Astrocyte (in vitro differentiated cells and primary cell): Measurements from ENCODE around the gene TMEM151A.

Experiments
- EZH2 ChIP-seq: IDR thresholded peaks from 2 replicates; pipeline ENCODE4 v1.6.1; 2012; ENCODE audit warnings: mild to moderate bottlenecking, low read length, inconsistent platforms; ENCODE audit not compliant: insufficient read depth
- TF ChIP-seq, protein P1 (sequence below): IDR thresholded peaks from 2 replicates; pipeline ENCODE4 v1.5.1; 2011; ENCODE audit warnings: low read depth, mild to moderate bottlenecking, inconsistent platforms, low read length, moderate library complexity; ENCODE audit not compliant: insufficient read depth

- TF ChIP-seq, protein P1, sequence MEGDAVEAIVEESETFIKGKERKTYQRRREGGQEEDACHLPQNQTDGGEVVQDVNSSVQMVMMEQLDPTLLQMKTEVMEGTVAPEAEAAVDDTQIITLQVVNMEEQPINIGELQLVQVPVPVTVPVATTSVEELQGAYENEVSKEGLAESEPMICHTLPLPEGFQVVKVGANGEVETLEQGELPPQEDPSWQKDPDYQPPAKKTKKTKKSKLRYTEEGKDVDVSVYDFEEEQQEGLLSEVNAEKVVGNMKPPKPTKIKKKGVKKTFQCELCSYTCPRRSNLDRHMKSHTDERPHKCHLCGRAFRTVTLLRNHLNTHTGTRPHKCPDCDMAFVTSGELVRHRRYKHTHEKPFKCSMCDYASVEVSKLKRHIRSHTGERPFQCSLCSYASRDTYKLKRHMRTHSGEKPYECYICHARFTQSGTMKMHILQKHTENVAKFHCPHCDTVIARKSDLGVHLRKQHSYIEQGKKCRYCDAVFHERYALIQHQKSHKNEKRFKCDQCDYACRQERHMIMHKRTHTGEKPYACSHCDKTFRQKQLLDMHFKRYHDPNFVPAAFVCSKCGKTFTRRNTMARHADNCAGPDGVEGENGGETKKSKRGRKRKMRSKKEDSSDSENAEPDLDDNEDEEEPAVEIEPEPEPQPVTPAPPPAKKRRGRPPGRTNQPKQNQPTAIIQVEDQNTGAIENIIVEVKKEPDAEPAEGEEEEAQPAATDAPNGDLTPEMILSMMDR, result no peak
- no peak for TF ChIP-seq EZH2
Measured at GRCh38 chr11:66264383-66264782, 27.3 kb upstream of the TMEM151A start.
